H9 (cell line): ENCODE data around the gene GSAP. TPM values are rescaled to one million over a fixed set of nuclear protein-coding genes. Genes with fewer than 3 reads are reported as not detected.
A peak's percentile ranks its signal among the peaks of the same experiment; 100 is the strongest.

ENCODE experiments used
- DNase-seq: peaks from one replicate; pipeline ENCODE4 v3.0.0-alpha.2; 2017
- H2AFZ ChIP-seq: one replicate; pipeline ENCODE4 v1.6.1; 2013; ENCODE audit warnings: mild to moderate bottlenecking, low read length, control low read depth, moderate library complexity
- H2AK5ac ChIP-seq: 2 replicates; pipeline ENCODE4 v1.6.1; 2013; ENCODE audit warnings: low read length, control low read depth, mixed read lengths; ENCODE audit not compliant: insufficient read length
- H2BK120ac ChIP-seq: one replicate; pipeline ENCODE4 v1.6.1; 2013; ENCODE audit warnings: low read depth, mild to moderate bottlenecking, low read length, control low read depth, inconsistent platforms; ENCODE audit not compliant: poor library complexity, severe bottlenecking
- H2BK12ac ChIP-seq: 2 replicates; pipeline ENCODE4 v1.6.1; 2013; ENCODE audit warnings: low read length, control low read depth, mixed read lengths, low read depth; ENCODE audit not compliant: insufficient read length
- H2BK15ac ChIP-seq: 2 replicates; pipeline ENCODE4 v1.6.1; 2013; ENCODE audit warnings: low read depth, low read length, control low read depth
- H2BK20ac ChIP-seq: one replicate; pipeline ENCODE4 v1.6.1; 2013; ENCODE audit warnings: low read depth, mild to moderate bottlenecking, low read length, control low read depth, inconsistent platforms; ENCODE audit not compliant: poor library complexity, severe bottlenecking
- H2BK5ac ChIP-seq: 2 replicates; pipeline ENCODE4 v1.6.1; 2013; ENCODE audit warnings: low read length, control low read depth, mixed read lengths; ENCODE audit not compliant: insufficient read length
- H3K14ac ChIP-seq: 2 replicates; pipeline ENCODE4 v1.6.1; 2013; ENCODE audit warnings: low read length, control low read depth; ENCODE audit not compliant: insufficient read depth
- H3K18ac ChIP-seq: 2 replicates; pipeline ENCODE4 v1.6.1; 2013; ENCODE audit warnings: low read depth, mild to moderate bottlenecking, mixed read lengths, low read length, control low read depth; ENCODE audit not compliant: insufficient read length
- H3K23ac ChIP-seq: 2 replicates; pipeline ENCODE4 v1.6.1; 2013; ENCODE audit warnings: low read length, control low read depth, mixed read lengths, low read depth; ENCODE audit not compliant: insufficient read length
- H3K23me2 ChIP-seq: 2 replicates; pipeline ENCODE4 v1.6.1; 2013; ENCODE audit warnings: low read depth, mild to moderate bottlenecking, mixed read lengths, low read length, control low read depth; ENCODE audit not compliant: insufficient read length, poor library complexity, severe bottlenecking
- H3K27ac ChIP-seq: 2 replicates; pipeline ENCODE4 v1.5.1; 2013; ENCODE audit warnings: low read length, control low read depth, mixed read lengths, low read depth; ENCODE audit not compliant: insufficient read length
- H3K27me3 ChIP-seq: 2 replicates; pipeline ENCODE4 v1.6.1; 2013; ENCODE audit warnings: low read length, control low read depth, inconsistent platforms; ENCODE audit not compliant: insufficient read depth
- H3K4ac ChIP-seq: 2 replicates; pipeline ENCODE4 v1.6.1; 2013; ENCODE audit warnings: low read depth, mild to moderate bottlenecking, control low read depth, inconsistent platforms, low read length, moderate library complexity
- H3K4me1 ChIP-seq: 2 replicates; pipeline ENCODE4 v1.6.1; 2013; ENCODE audit warnings: low read length, control low read depth, inconsistent platforms; ENCODE audit not compliant: insufficient read depth
- H3K4me2 ChIP-seq: 2 replicates; pipeline ENCODE4 v1.6.1; 2013; ENCODE audit warnings: low read length, control low read depth, mixed read lengths; ENCODE audit not compliant: insufficient read length, insufficient read depth
- H3K56ac ChIP-seq: 2 replicates; pipeline ENCODE4 v1.6.1; 2013; ENCODE audit warnings: low read depth, mild to moderate bottlenecking, mixed read lengths, low read length, control low read depth; ENCODE audit not compliant: insufficient read length
- H3K79me1 ChIP-seq: 2 replicates; pipeline ENCODE4 v1.6.1; 2013; ENCODE audit warnings: low read depth, mild to moderate bottlenecking, moderate library complexity, low read length, control low read depth, inconsistent platforms; ENCODE audit not compliant: insufficient read depth, poor library complexity, severe bottlenecking
- H3K79me2 ChIP-seq: 2 replicates; pipeline ENCODE4 v1.6.1; 2013; ENCODE audit warnings: low read length, control low read depth, inconsistent platforms; ENCODE audit not compliant: insufficient read depth
- H3K9ac ChIP-seq: 2 replicates; pipeline ENCODE4 v1.6.1; 2013; ENCODE audit warnings: low read length, control low read depth, mixed read lengths; ENCODE audit not compliant: insufficient read length; ENCODE audit errors: extremely low read depth
- H3K9me3 ChIP-seq: one replicate; pipeline ENCODE4 v1.6.1; 2013; ENCODE audit warnings: low read depth, low read length, inconsistent platforms; ENCODE audit not compliant: control insufficient read depth
- H3T11ph ChIP-seq: one replicate; pipeline ENCODE4 v1.6.1; 2013; ENCODE audit warnings: mild to moderate bottlenecking, low read length, control low read depth, inconsistent platforms
- H4K20me1 ChIP-seq: one replicate; pipeline ENCODE4 v1.6.1; 2013; ENCODE audit not compliant: control insufficient read depth, insufficient read length, insufficient read depth
- H4K5ac ChIP-seq: 2 replicates; pipeline ENCODE4 v1.6.1; 2013; ENCODE audit warnings: low read depth, mild to moderate bottlenecking, mixed read lengths, low read length, control low read depth; ENCODE audit not compliant: insufficient read length
- H4K8ac ChIP-seq: replicated peaks from 2 replicates; pipeline ENCODE4 v1.6.1; 2013; ENCODE audit warnings: low read length, control low read depth, mixed read lengths, low read depth; ENCODE audit not compliant: insufficient read length
- H4K91ac ChIP-seq: 2 replicates; pipeline ENCODE4 v1.6.1; 2013; ENCODE audit warnings: low read depth, mild to moderate bottlenecking, moderate library complexity, mixed read lengths, low read length, control low read depth; ENCODE audit not compliant: insufficient read length
- H3K27ac Mint-ChIP-seq, 3 experiments: 2 replicates in 2 of 3; 3 replicates in 1 of 3; pipeline ENCODE4 v1.8.0; 2020 to 2021; ENCODE audit warnings: mixed read lengths in 3 of 3, mild to moderate bottlenecking in 1 of 3, moderate library complexity in 1 of 3
- H3K27me3 Mint-ChIP-seq: 2 replicates; pipeline ENCODE4 v1.8.0; 2021; ENCODE audit warnings: low read depth, mild to moderate bottlenecking, moderate library complexity, mixed read lengths
- H3K36me3 Mint-ChIP-seq, 3 experiments: 2 replicates in 2 of 3; 3 replicates in 1 of 3; pipeline ENCODE4 v1.8.0; 2020 to 2021; ENCODE audit warnings: low read depth in 3 of 3, mixed read lengths in 3 of 3; ENCODE audit not compliant: insufficient read depth in 1 of 3
- H3K4me1 Mint-ChIP-seq, 2 experiments: 2 replicates each; pipeline ENCODE4 v1.8.0; 2020; ENCODE audit warnings: mixed read lengths in 2 of 2
- H3K4me3 Mint-ChIP-seq, 2 experiments: 2 replicates in 1 of 2; 3 replicates in 1 of 2; pipeline ENCODE4 v1.8.0; 2020 to 2021; ENCODE audit warnings: mild to moderate bottlenecking in 2 of 2, mixed read lengths in 2 of 2, moderate library complexity in 1 of 2
- H3K9me3 Mint-ChIP-seq, 2 experiments: 2 replicates in 1 of 2; 3 replicates in 1 of 2; pipeline ENCODE4 v1.8.0; 2020; ENCODE audit warnings: mild to moderate bottlenecking in 2 of 2, mixed read lengths in 2 of 2, moderate library complexity in 1 of 2
- CTCF ChIP-seq: fragments of 200-600 bp; sonication (generic); conservative IDR thresholded peaks from 3 replicates; pipeline ENCODE4 v1.8.0; 2021; ENCODE audit warnings: antibody characterized with exemption, mild to moderate bottlenecking
- WGBS: extraction: QIAGEN DNeasy Blood & Tissue Kit; methylation state at CpG from one replicate; pipeline ENCODE4 v1.1.7; 2013; ENCODE audit warnings: missing lambda C conversion rate, low lambda C conversion rate, mixed read lengths; ENCODE audit not compliant: insufficient read length; ENCODE audit errors: extremely low coverage; 5-methylcytosine and 5-hydroxymethylcytosine counted together
- total RNA-seq: library from RNA; stranded (reverse); gene quantifications from 2 replicates; pipeline ENCODE4 v1.2.1, GENCODE V29; 2021

The GSAP gene
- total RNA-seq, 1 experiment from 2014 or later = 1.9 TPM

- H3K9me3 ChIP-seq = no peaks in the 10 kb centered on the region
- H3K56ac ChIP-seq = no peak overlapping the region
- no peak overlapping the region for H4K5ac ChIP-seq
- H3K4ac ChIP-seq = no peak overlapping the region
- H3K79me1 ChIP-seq = no peaks in the 10 kb centered on the region
- no peak overlapping the region for H3K9ac ChIP-seq
- no peak overlapping the region for H3T11ph ChIP-seq
- H2AFZ ChIP-seq = no peak overlapping the region
- Mint-ChIP-seq H3K4me1 (peaks cover 15% of the 10 kb centered on the region in 2 experiments), H3K27ac (no peak overlapping the region), H3K9me3 (no peaks in the 10 kb centered on the region), H3K4me3 (no peak overlapping the region), H3K27me3 (no peaks in the 10 kb centered on the region), H3K36me3 (no peaks in the 10 kb centered on the region)
- no peaks in the 10 kb centered on the region for H3K27me3 ChIP-seq
- no peak overlapping the region for H2BK120ac ChIP-seq
- H2BK12ac ChIP-seq = no peak overlapping the region
- H3K23me2 ChIP-seq = no peaks in the 10 kb centered on the region
- no peak overlapping the region for H3K14ac ChIP-seq
- no peak overlapping the region for H3K18ac ChIP-seq
- DNase-seq = peak; percentile 60
- H3K79me2 ChIP-seq = no peaks in the 10 kb centered on the region
- no peak overlapping the region for H2AK5ac ChIP-seq
- no peak overlapping the region for H4K91ac ChIP-seq
- no peak overlapping the region for H3K4me2 ChIP-seq
- no peak overlapping the region for H3K27ac ChIP-seq
- H4K20me1 ChIP-seq = no peaks in the 10 kb centered on the region
- TF ChIP-seq CTCF = peak; percentile 76
- H2BK5ac ChIP-seq = no peak overlapping the region
- no peak overlapping the region for H2BK15ac ChIP-seq
- no CpG with 5 or more reads among the region's 3 CpGs for whole genome bisulfite sequencing
- no peak overlapping the region for H4K8ac ChIP-seq
- no peaks in the 10 kb centered on the region for H3K4me1 ChIP-seq
- H3K23ac ChIP-seq = no peak overlapping the region
- H2BK20ac ChIP-seq = no peak overlapping the region
These were observed 84.0 kb downstream of the GSAP start for GRCh38 chr7:77331938-77332695.
